Left ventricle myocardium inferior (tissue), 1 donor: ENCODE results near the gene BAHCC1. TPM values are rescaled to one million over a fixed set of nuclear protein-coding genes. Genes with fewer than 3 reads are reported as not detected.

Experiments
- DNase-seq: peaks from one replicate; pipeline ENCODE4 v3.0.0-alpha.2; 2020
- H3K27ac ChIP-seq: fragments of 200-600 bp; replicated peaks from 2 replicates; pipeline ENCODE4 v1.8.0; 2021
- H3K27me3 ChIP-seq: fragments of 200-600 bp; 2 replicates; pipeline ENCODE4 v1.8.0; 2021; ENCODE audit warnings: low read depth
- H3K36me3 ChIP-seq: fragments of 200-600 bp; 2 replicates; pipeline ENCODE4 v1.8.0; 2021
- H3K4me1 ChIP-seq: fragments of 200-600 bp; 2 replicates; pipeline ENCODE4 v1.8.0; 2021
- H3K4me3 ChIP-seq: fragments of 200-600 bp; 2 replicates; pipeline ENCODE4 v1.8.0; 2021; ENCODE audit warnings: mild to moderate bottlenecking, moderate library complexity
- H3K9me3 ChIP-seq: fragments of 200-600 bp; replicated peaks from 2 replicates; pipeline ENCODE4 v1.8.0; 2021
- CTCF ChIP-seq: fragments of 200-600 bp; IDR thresholded peaks from 2 replicates; pipeline ENCODE4 v1.8.0; 2021; ENCODE audit warnings: antibody characterized with exemption, mild to moderate bottlenecking, borderline replicate concordance
- intact Hi-C: fragments of 100-400 bp; cut with micrococcal nuclease; formaldehyde crosslinking; loops from one replicate; pipeline ENCODE4 v1.11.0; 2022
- total RNA-seq: library from RNA; stranded (reverse); fragmentation: NEBNext Ultra II Directional; extraction: Animal tissue kit (Norgen Biotek cat#: 25700); gene quantifications from one replicate; pipeline ENCODE4 v1.2.1, GENCODE V29; 2021
- donor health status: DM: no; HTN: yes; CAD: no; lungs with severe emphysema.

BAHCC1 gene
- total RNA-seq, 1 donor from 2014 or later, result 7.3 TPM

GRCh38 chr17:81466564-81467472 is 71.6 kb downstream of the BAHCC1 start:
- Histone ChIP-seq H3K27me3 (no peaks in the 10 kb centered on the region), H3K36me3 (peaks cover 22% of the 10 kb centered on the region), H3K9me3 (no peaks in the 10 kb centered on the region), H3K4me3 (no peak overlapping the region), H3K4me1 (peaks cover 6% of the 10 kb centered on the region), H3K27ac (no peak overlapping the region)
- DNase-seq, result no peak
- TF ChIP-seq CTCF, result no peak
- intact Hi-C loops, result no loop called here

- no peaks in the 10 kb centered on the region for H3K27me3 ChIP-seq
- H3K4me1 ChIP-seq, result peaks cover 6% of the 10 kb centered on the region
- intact Hi-C loops, result no loop called here
- H3K36me3 ChIP-seq, result peaks cover 9% of the 10 kb centered on the region
- no peak for DNase-seq
- no peaks in the 10 kb centered on the region for H3K9me3 ChIP-seq
- H3K4me3 ChIP-seq, result no peak overlapping the region
- no peak for TF ChIP-seq CTCF
- no peak overlapping the region for H3K27ac ChIP-seq
Observed at GRCh38 chr17:81468111-81468769, 73.0 kb downstream of the BAHCC1 start.

- intact Hi-C loops, result no loop called here
- no peak for DNase-seq
Observed at GRCh38 chr17:81468770-81469121, 73.5 kb downstream of the BAHCC1 start.

GRCh38 chr17:81469266-81469665 is 74.0 kb downstream of the BAHCC1 start:
- H3K4me1 ChIP-seq, result peaks cover 6% of the 10 kb centered on the region
- DNase-seq, result no peak
- no peaks in the 10 kb centered on the region for H3K9me3 ChIP-seq
- intact Hi-C loops, result no loop called here
- H3K4me3 ChIP-seq, result no peak overlapping the region
- no peaks in the 10 kb centered on the region for H3K27me3 ChIP-seq
- no peak for TF ChIP-seq CTCF
- no peaks in the 10 kb centered on the region for H3K36me3 ChIP-seq
- H3K27ac ChIP-seq, result no peak overlapping the region

More at GRCh38 chr17:81468770-81469121, 73.5 kb downstream of the BAHCC1 start:
- no peak for TF ChIP-seq CTCF
- Histone ChIP-seq H3K4me3 (no peak overlapping the region), H3K36me3 (peaks cover 4% of the 10 kb centered on the region), H3K27me3 (no peaks in the 10 kb centered on the region), H3K9me3 (no peaks in the 10 kb centered on the region), H3K27ac (no peak overlapping the region), H3K4me1 (peaks cover 6% of the 10 kb centered on the region)

- H3K27me3 ChIP-seq, result no peaks in the 10 kb centered on the region
- peaks cover 6% of the 10 kb centered on the region for H3K4me1 ChIP-seq
- no peaks in the 10 kb centered on the region for H3K9me3 ChIP-seq
- H3K36me3 ChIP-seq, result no peaks in the 10 kb centered on the region
- H3K27ac ChIP-seq, result peak overlapping the region; percentile 36
- DNase-seq, result no peak
- H3K4me3 ChIP-seq, result no peak overlapping the region
- intact Hi-C loops, result loop anchor here (10.0 kb wide), 1 partner anchor 216 kb away; no protein-coding TSS in a partner anchor
- TF ChIP-seq CTCF, result no peak
Observed at GRCh38 chr17:81470270-81470943, 75.2 kb downstream of the BAHCC1 start.
